Esophagus squamous epithelium (tissue), 5 donors: ENCODE measurements around the gene HSPB1. TPM values are rescaled to one million over a fixed set of nuclear protein-coding genes. Genes with fewer than 3 reads are reported as not detected.
"Not testable (repeated sequence)": the region's sequence is repeated elsewhere in the genome, so short reads cannot be mapped to it uniquely, and the experiment has no call there.

ENCODE experiments used
- DNase-seq: peaks from one replicate; lab custom pipeline; 2025; lab: John Stamatoyannopoulos, UW
- H3K27ac ChIP-seq, 4 donors: fragments of 200-600 bp; sonication (generic); one replicate each; pipeline ENCODE4 v1.5.1; 2016 to 2019; ENCODE audit warnings: mild to moderate bottlenecking in 1 of 4
- H3K27me3 ChIP-seq, 4 donors: fragments of 200-600 bp; sonication (generic); 1 replicate in 3 of 4; 2 replicates in 1 of 4; pipeline versions ENCODE4 v1.5.1 to v1.6.0; 2017 to 2021; ENCODE audit warnings: antibody characterized with exemption in 1 of 4
- H3K36me3 ChIP-seq, 3 donors: fragments of 200-600 bp; sonication (generic); one replicate each; pipeline ENCODE4 v1.5.1; 2016 to 2019
- H3K4me1 ChIP-seq, 3 donors: fragments of 200-600 bp; sonication (generic); one replicate each; pipeline ENCODE4 v1.5.1; 2017 to 2019
- H3K4me3 ChIP-seq, 4 donors: fragments of 200-600 bp; sonication (generic); 1 replicate in 3 of 4; 2 replicates in 1 of 4; pipeline ENCODE4 v1.5.1; 2016 to 2019; ENCODE audit warnings: mild to moderate bottlenecking in 2 of 4, moderate library complexity in 1 of 4
- H3K9me3 ChIP-seq, 3 donors: fragments of 200-600 bp; sonication (generic); one replicate each; pipeline ENCODE4 v1.5.1; 2016 to 2019
- CTCF ChIP-seq, 6 experiments: fragments of 450-650 bp in 4 of 6; fragments of 200-600 bp in 2 of 6; sonication (generic) in 2 of 6; IDR thresholded peaks; one replicate each; pipeline ENCODE4 v1.5.1; 2016 to 2019; ENCODE audit warnings: antibody characterized with exemption in 6 of 6, mild to moderate bottlenecking in 4 of 6, moderate library complexity in 4 of 6
- POLR2A ChIP-seq, 4 donors: fragments of 450-650 bp; IDR thresholded peaks; one replicate each; pipeline ENCODE4 v1.6.1; 2017; ENCODE audit warnings: antibody characterized with exemption in 4 of 4, mild to moderate bottlenecking in 4 of 4, moderate library complexity in 3 of 4
- WGBS, 2 donors: methylation state at CpG; one replicate each; pipeline ENCODE4 v1.1.5; 2018; 5-methylcytosine and 5-hydroxymethylcytosine counted together
- intact Hi-C: fragments of 100-400 bp; cut with DNase I; formaldehyde crosslinking; loops from one replicate; pipeline ENCODE4 v1.15.0; 2022
- total RNA-seq, 4 donors: library from RNA; depleted of rRNA; stranded (reverse); fragments of >200 nt; gene quantifications; one replicate each; pipeline ENCODE4 v1.1.0, GENCODE V29; 2016
- donor health status: DM: yes; HTN: yes; CAD: no.

Gene HSPB1
- total RNA-seq, 4 donors from 2014 or later = 2,415 to 6,888 (median 3,249) TPM

GRCh38 chr7:76285604-76286374 lies 16.7 kb upstream of the HSPB1 start:
- TF ChIP-seq CTCF (IDR thresholded peaks at IDR 0.05) = no peak
- no peak for TF ChIP-seq POLR2A (IDR thresholded peaks at IDR 0.05)
- peaks cover 0 to 31% (median 0%) of the 10 kb centered on the region in 4 donors for H3K27me3 ChIP-seq
- H3K4me3 ChIP-seq = no peak overlapping the region
- 57 to 91% methylated on average over 4 to 13 of the region's 29 CpGs for whole genome bisulfite sequencing, 2 donors
- H3K4me1 ChIP-seq = peaks cover 21 to 48% (median 24%) of the 10 kb centered on the region in 3 donors
- intact Hi-C loops = no loop called here
- no peak for DNase-seq
- peaks cover 0 to 16% (median 0%) of the 10 kb centered on the region in 3 donors for H3K36me3 ChIP-seq
- no peak overlapping the region for H3K27ac ChIP-seq
- H3K9me3 ChIP-seq = no peaks in the 10 kb centered on the region

GRCh38 chr7:76286842-76287403 lies 15.6 kb upstream of the HSPB1 start:
- no peaks in the 10 kb centered on the region for H3K9me3 ChIP-seq
- peaks cover 0 to 16% (median 0%) of the 10 kb centered on the region in 3 donors for H3K36me3 ChIP-seq
- intact Hi-C loops = no loop called here
- TF ChIP-seq CTCF (IDR thresholded peaks at IDR 0.05) = no peak
- no peak overlapping the region for H3K4me3 ChIP-seq
- peaks cover 27 to 51% (median 32%) of the 10 kb centered on the region in 3 donors for H3K4me1 ChIP-seq
- H3K27me3 ChIP-seq = peaks cover 0 to 21% (median 0%) of the 10 kb centered on the region in 4 donors
- no peak for DNase-seq
- H3K27ac ChIP-seq = no peak overlapping the region
- WGBS, 2 donors = 96 to 100% methylated on average over 1 to 7 of the region's 16 CpGs

GRCh38 chr7:76290847-76291350 lies 11.6 kb upstream of the HSPB1 start:
- H3K27me3 ChIP-seq, H3K9me3 ChIP-seq, H3K36me3 ChIP-seq, intact Hi-C loops, DNase-seq, H3K4me3 ChIP-seq: not testable (repeated sequence)
- Histone ChIP-seq H3K4me1 (peaks cover 43 to 71% (median 56%) of the 10 kb centered on the region in 3 donors), H3K27ac (peak overlapping the region; percentile 95 to 99 (median 98))
- WGBS, 2 donors = 48 to 56% methylated on average over 5 to 6 of the region's 6 CpGs

GRCh38 chr7:76291351-76292212 lies 10.9 kb upstream of the HSPB1 start:
- WGBS, 2 donors = 18 to 20% methylated on average over 16 of the region's 30 CpGs
- Histone ChIP-seq H3K4me1 (peaks cover 44 to 78% (median 63%) of the 10 kb centered on the region in 3 donors), H3K4me3 (peak overlapping the region; percentile 15 to 55 (median 37)), H3K9me3 (no peaks in the 10 kb centered on the region), H3K36me3 (peaks cover 0 to 1% (median 0%) of the 10 kb centered on the region in 3 donors), H3K27me3 (no peaks in the 10 kb centered on the region), H3K27ac (peak overlapping the region; percentile 95 to 99 (median 98))
- intact Hi-C loops = no loop called here
- DNase-seq = peak; percentile 36
- TF ChIP-seq CTCF (IDR thresholded peaks at IDR 0.05) (peak; percentile 95 to 99 (median 98)), POLR2A (IDR thresholded peaks at IDR 0.05) (peak in 1 of 4 donors; percentile 22)

GRCh38 chr7:76292213-76292573 lies 10.3 kb upstream of the HSPB1 start:
- peak overlapping the region; percentile 15 to 55 (median 37) for H3K4me3 ChIP-seq
- H3K27me3 ChIP-seq = no peaks in the 10 kb centered on the region
- DNase-seq = no peak
- no peaks in the 10 kb centered on the region for H3K36me3 ChIP-seq
- peaks cover 49 to 84% (median 68%) of the 10 kb centered on the region in 3 donors for H3K4me1 ChIP-seq
- WGBS, 2 donors = 0 to 2% methylated on average over 4 to 5 of the region's 5 CpGs
- H3K27ac ChIP-seq = peak overlapping the region; percentile 95 to 99 (median 98)
- H3K9me3 ChIP-seq = no peaks in the 10 kb centered on the region
- no peak for TF ChIP-seq CTCF (IDR thresholded peaks at IDR 0.05)
- no peak for TF ChIP-seq POLR2A (IDR thresholded peaks at IDR 0.05)
- intact Hi-C loops = no loop called here

GRCh38 chr7:76292911-76293310 lies 9.6 kb upstream of the HSPB1 start:
- H3K27me3 ChIP-seq, H3K4me3 ChIP-seq: not testable (repeated sequence)
- 67 to 87% methylated on average over 5 of the region's 5 CpGs for WGBS, 2 donors

More at GRCh38 chr7:76292911-76293310, 9.6 kb upstream of the HSPB1 start:
- DNase-seq, intact Hi-C loops, H3K9me3 ChIP-seq, H3K36me3 ChIP-seq: not testable (repeated sequence)
- Histone ChIP-seq H3K27ac (peak overlapping the region; percentile 98 to 99 (median 98)), H3K4me1 (peaks cover 49 to 91% (median 73%) of the 10 kb centered on the region in 3 donors)
